Breast epithelium (tissue), 3 donors: ENCODE measurements around the gene SLC27A4.

Experiments
- CTCF ChIP-seq, 3 donors: fragments of 450-650 bp; IDR thresholded peaks; one replicate each; pipeline ENCODE4 v1.5.1; 2016 to 2017; ENCODE audit warnings: antibody characterized with exemption in 3 of 3, mild to moderate bottlenecking in 3 of 3, moderate library complexity in 3 of 3
- POLR2A ChIP-seq: fragments of 450-650 bp; IDR thresholded peaks from one replicate; pipeline ENCODE4 v1.6.1; 2016; ENCODE audit warnings: antibody characterized with exemption, mild to moderate bottlenecking, moderate library complexity
- POLR2AphosphoS5 ChIP-seq, 3 donors: sonication (generic); formaldehyde crosslinking; IDR thresholded peaks; one replicate each; pipeline ENCODE4 v1.6.1; 2017; ENCODE audit warnings: antibody characterized with exemption in 3 of 3

- TF ChIP-seq POLR2A (no peak), CTCF (IDR thresholded peaks at IDR 0.05) (no peak), POLR2AphosphoS5 (IDR thresholded peaks at IDR 0.05) (no peak)
Measured at GRCh38 chr9:128317629-128318028, 22.7 kb upstream of the SLC27A4 start.
